Measurements from ENCODE around the gene BTAF1. TPM values are rescaled to one million over a fixed set of nuclear protein-coding genes. Genes with fewer than 3 reads are reported as not detected.

Gene BTAF1
- total RNA-seq, 4 donors from 2014 or later = 46.6 to 215 (median 61.0) TPM

DNA sequence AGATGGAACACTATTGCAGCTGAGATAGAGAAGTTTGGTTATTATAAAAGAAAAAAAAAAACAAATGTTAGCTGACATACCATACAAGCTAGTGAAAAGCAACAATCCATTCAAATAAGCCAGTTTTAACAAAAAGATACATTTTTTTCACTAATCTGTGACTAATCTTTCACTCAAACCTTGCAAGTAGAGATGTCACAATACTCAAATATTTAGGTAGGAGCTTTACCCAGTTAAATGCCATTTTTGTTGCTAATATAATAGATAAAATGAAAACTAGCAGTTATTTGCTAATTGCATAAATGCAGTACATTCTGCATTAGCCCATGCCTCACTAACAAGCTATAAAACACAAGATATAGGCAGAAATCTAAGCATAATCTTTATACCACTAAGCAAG is 123.6 kb downstream of the BTAF1 start:
- TF ChIP-seq, protein P1, sequence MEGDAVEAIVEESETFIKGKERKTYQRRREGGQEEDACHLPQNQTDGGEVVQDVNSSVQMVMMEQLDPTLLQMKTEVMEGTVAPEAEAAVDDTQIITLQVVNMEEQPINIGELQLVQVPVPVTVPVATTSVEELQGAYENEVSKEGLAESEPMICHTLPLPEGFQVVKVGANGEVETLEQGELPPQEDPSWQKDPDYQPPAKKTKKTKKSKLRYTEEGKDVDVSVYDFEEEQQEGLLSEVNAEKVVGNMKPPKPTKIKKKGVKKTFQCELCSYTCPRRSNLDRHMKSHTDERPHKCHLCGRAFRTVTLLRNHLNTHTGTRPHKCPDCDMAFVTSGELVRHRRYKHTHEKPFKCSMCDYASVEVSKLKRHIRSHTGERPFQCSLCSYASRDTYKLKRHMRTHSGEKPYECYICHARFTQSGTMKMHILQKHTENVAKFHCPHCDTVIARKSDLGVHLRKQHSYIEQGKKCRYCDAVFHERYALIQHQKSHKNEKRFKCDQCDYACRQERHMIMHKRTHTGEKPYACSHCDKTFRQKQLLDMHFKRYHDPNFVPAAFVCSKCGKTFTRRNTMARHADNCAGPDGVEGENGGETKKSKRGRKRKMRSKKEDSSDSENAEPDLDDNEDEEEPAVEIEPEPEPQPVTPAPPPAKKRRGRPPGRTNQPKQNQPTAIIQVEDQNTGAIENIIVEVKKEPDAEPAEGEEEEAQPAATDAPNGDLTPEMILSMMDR (IDR thresholded peaks at IDR 0.05) = no peak
- TF ChIP-seq POLR2A (IDR thresholded peaks at IDR 0.05) (no peak), EP300 (IDR thresholded peaks at IDR 0.05) (no peak), POLR2AphosphoS5 (IDR thresholded peaks at IDR 0.05) (no peak)
- H3K4me3 ChIP-seq = no peak overlapping the region
- no peaks in the 10 kb centered on the region for H3K27me3 ChIP-seq
- H3K9me3 ChIP-seq = no peaks in the 10 kb centered on the region
- H3K36me3 ChIP-seq = peaks cover 16% of the 10 kb centered on the region
- no peak overlapping the region for H3K27ac ChIP-seq
- DNase-seq (ENCODE audit: low spot score in 2 of 2) = no peak
- H3K4me1 ChIP-seq = no peaks in the 10 kb centered on the region

- Histone ChIP-seq H3K4me3 (no peak overlapping the region), H3K4me1 (no peaks in the 10 kb centered on the region), H3K36me3 (peaks cover 15% of the 10 kb centered on the region), H3K27ac (no peak overlapping the region), H3K27me3 (no peaks in the 10 kb centered on the region), H3K9me3 (no peaks in the 10 kb centered on the region)
- WGBS = 73% methylated on average over 18 of the region's 18 CpGs
- no peak for TF ChIP-seq POLR2A (IDR thresholded peaks at IDR 0.05)
- no peak for TF ChIP-seq POLR2AphosphoS5 (IDR thresholded peaks at IDR 0.05)
- TF ChIP-seq EP300 (IDR thresholded peaks at IDR 0.05) = no peak
- TF ChIP-seq, protein P1 (IDR thresholded peaks at IDR 0.05) = no peak
- no peak for DNase-seq (ENCODE audit: low spot score in 2 of 2)
Observed at GRCh38 chr10:92052088-92052487, 128.5 kb downstream of the BTAF1 start.

DNA sequence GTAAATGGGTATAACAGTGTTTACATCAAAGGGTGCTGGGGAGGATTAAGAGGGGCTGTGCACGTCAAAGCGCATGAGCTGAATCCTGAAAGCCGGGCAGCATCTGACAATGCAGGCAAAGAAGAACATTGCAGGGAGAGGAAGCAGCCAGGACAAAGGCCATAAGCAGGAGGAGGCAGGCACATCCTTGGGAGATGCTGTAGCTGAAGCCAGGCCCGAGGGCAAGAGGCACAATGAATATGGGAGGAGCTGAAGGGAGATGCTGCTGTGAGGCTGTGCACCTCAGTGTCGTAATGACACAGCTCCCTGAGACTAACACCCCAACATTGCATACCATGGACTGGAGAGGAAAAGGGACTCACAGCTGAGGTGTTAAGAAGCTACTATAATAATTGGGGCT is 129.2 kb downstream of the BTAF1 start:
- TF ChIP-seq EP300 (IDR thresholded peaks at IDR 0.05) = no peak
- TF ChIP-seq, protein P1 (IDR thresholded peaks at IDR 0.05) = no peak
- no peak for TF ChIP-seq POLR2A (IDR thresholded peaks at IDR 0.05)
- no peak for TF ChIP-seq POLR2AphosphoS5 (IDR thresholded peaks at IDR 0.05)
- Histone ChIP-seq H3K27ac (no peak overlapping the region), H3K27me3 (no peaks in the 10 kb centered on the region), H3K9me3 (no peaks in the 10 kb centered on the region), H3K36me3 (peaks cover 16% of the 10 kb centered on the region), H3K4me1 (no peaks in the 10 kb centered on the region), H3K4me3 (no peak overlapping the region)
- no peak for DNase-seq (ENCODE audit: low spot score in 2 of 2)
- WGBS = 78% methylated on average over 5 of the region's 5 CpGs

- no peaks in the 10 kb centered on the region for H3K9me3 ChIP-seq
- H3K4me1 ChIP-seq = no peaks in the 10 kb centered on the region
- H3K27me3 ChIP-seq = no peaks in the 10 kb centered on the region
- peaks cover 16% of the 10 kb centered on the region for H3K36me3 ChIP-seq
- TF ChIP-seq POLR2A (IDR thresholded peaks at IDR 0.05) (no peak), EP300 (IDR thresholded peaks at IDR 0.05) (no peak), POLR2AphosphoS5 (IDR thresholded peaks at IDR 0.05) (no peak)
- TF ChIP-seq, protein P1 (IDR thresholded peaks at IDR 0.05) = no peak
- H3K4me3 ChIP-seq = no peak overlapping the region
- DNase-seq (ENCODE audit: low spot score in 2 of 2) = no peak
- H3K27ac ChIP-seq = no peak overlapping the region
Observed at GRCh38 chr10:92054807-92055206, 131.2 kb downstream of the BTAF1 start.

- no peak overlapping the region for H3K4me3 ChIP-seq
- H3K4me1 ChIP-seq = no peaks in the 10 kb centered on the region
- no peak for TF ChIP-seq POLR2A (IDR thresholded peaks at IDR 0.05)
- TF ChIP-seq, protein P1 (IDR thresholded peaks at IDR 0.05) = no peak
- TF ChIP-seq EP300 (IDR thresholded peaks at IDR 0.05) = no peak
- no peak for TF ChIP-seq POLR2AphosphoS5 (IDR thresholded peaks at IDR 0.05)
- no peaks in the 10 kb centered on the region for H3K9me3 ChIP-seq
- DNase-seq (ENCODE audit: low spot score in 2 of 2) = no peak
- no peaks in the 10 kb centered on the region for H3K27me3 ChIP-seq
- no peak overlapping the region for H3K27ac ChIP-seq
- WGBS = 92% methylated on average over 1 of the region's 1 CpG
- H3K36me3 ChIP-seq = no peaks in the 10 kb centered on the region
Observed at GRCh38 chr10:92062273-92062672, 138.7 kb downstream of the BTAF1 start.
